Mammary epithelial cell (primary cell): ENCODE measurements around the gene GSTT2B.

Experiments
- EZH2 ChIP-seq: IDR thresholded peaks from 2 replicates; pipeline ENCODE4 v1.6.1; 2012; ENCODE audit warnings: low read length, inconsistent platforms, borderline replicate concordance
- TF ChIP-seq, protein P1 (sequence below), 2 donors: IDR thresholded peaks in 1 of 2; conservative IDR thresholded peaks in 1 of 2; 2 replicates each; pipeline ENCODE4 v1.5.1; 2011 to 2012; ENCODE audit warnings: inconsistent platforms in 2 of 2, low read length in 2 of 2, mild to moderate bottlenecking in 2 of 2, control low read depth in 1 of 2, low read depth in 1 of 2; ENCODE audit not compliant: insufficient read depth in 1 of 2; ENCODE audit errors: extremely low read depth in 1 of 2

- TF ChIP-seq, protein P1, sequence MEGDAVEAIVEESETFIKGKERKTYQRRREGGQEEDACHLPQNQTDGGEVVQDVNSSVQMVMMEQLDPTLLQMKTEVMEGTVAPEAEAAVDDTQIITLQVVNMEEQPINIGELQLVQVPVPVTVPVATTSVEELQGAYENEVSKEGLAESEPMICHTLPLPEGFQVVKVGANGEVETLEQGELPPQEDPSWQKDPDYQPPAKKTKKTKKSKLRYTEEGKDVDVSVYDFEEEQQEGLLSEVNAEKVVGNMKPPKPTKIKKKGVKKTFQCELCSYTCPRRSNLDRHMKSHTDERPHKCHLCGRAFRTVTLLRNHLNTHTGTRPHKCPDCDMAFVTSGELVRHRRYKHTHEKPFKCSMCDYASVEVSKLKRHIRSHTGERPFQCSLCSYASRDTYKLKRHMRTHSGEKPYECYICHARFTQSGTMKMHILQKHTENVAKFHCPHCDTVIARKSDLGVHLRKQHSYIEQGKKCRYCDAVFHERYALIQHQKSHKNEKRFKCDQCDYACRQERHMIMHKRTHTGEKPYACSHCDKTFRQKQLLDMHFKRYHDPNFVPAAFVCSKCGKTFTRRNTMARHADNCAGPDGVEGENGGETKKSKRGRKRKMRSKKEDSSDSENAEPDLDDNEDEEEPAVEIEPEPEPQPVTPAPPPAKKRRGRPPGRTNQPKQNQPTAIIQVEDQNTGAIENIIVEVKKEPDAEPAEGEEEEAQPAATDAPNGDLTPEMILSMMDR (conservative IDR thresholded peaks at IDR 0.05 in 1 of 2, IDR thresholded peaks at IDR 0.05 in 1 of 2; ENCODE audit: extremely low read depth in 1 of 2, insufficient read depth in 1 of 2, low read depth in 1 of 2, low read length in 2 of 2), result no peak
- TF ChIP-seq EZH2, result no peak
Observed at GRCh38 chr22:23922921-23923320, 38.1 kb downstream of the GSTT2B start.
